HG02623 (cell line): ENCODE data around the gene SLC1A2.
A peak's percentile ranks its signal among the peaks of the same experiment; 100 is the strongest.

ENCODE experiments used
- ATAC-seq: cut with Tn5 transposase; IDR thresholded peaks from one replicate; pipeline ENCODE4 v1.9.1; 2021; ENCODE audit warnings: moderate library complexity; ENCODE audit not compliant: unreplicated experiment

SLC1A2 gene

GRCh38 chr11:35352077-35352888, 67.1 kb downstream of the SLC1A2 start:
- ATAC-seq, result no peak

- no peak for ATAC-seq
Observed at GRCh38 chr11:35349897-35350296, 69.5 kb downstream of the SLC1A2 start.

DNA sequence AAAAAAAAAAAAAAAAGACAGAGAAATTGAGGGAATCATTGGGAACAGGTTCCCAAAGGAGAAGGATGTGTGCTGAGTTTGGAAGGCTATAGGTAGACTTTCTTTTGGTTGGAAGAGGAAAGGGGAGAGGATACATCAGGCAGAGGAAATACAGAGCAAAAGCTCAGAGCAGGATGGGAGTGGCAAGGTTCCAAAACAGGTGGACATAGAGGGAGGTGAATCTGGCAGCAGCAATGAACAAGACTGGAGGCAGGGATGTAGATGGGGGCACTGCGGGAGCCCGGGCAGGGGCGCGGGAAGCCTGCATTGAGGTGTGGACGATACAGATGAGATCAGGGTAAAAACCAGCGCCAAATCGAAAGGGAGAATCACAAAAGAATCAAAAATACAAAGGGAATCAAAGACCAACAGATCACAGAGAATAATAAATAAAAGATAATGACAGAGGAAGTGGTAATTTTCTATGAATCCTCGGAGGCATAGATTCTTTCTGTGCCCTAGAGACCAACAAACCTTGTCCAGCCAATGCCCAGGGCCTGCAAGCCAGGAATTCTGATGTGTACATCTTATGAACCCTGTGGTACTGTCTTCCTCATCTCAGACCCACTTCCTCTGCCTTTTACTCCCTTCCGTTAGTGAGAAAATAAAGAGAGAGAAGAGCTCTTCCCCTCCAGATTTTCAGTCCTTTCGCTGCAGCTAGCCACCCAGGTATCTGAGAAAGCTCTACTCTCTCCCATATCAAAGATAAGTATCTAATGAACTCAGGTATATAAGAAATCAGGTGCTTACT, 70.3 kb downstream of the SLC1A2 start:
- ATAC-seq, result no peak

DNA sequence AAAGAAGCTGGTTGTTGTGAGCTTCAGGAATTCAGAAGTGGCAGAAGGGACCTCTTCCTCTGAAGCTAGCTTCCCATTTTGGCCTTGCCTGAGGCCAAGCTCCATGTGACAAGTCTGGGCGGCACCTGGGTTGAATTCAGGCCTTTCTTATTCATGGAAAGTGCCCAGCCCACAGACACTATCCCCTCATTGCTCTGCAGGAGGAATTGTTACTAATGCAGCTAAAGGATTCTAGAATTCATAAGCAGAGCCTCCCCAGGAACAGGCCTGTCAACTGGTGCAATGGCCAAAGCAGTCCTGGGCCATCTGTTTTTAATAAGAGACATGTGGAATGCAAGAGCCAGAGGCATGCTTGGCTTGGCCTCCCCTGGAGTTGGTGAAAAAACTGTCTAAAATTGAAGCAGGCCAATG, 71.4 kb downstream of the SLC1A2 start:
- ATAC-seq, result no peak

GRCh38 chr11:35347173-35347878, 72.0 kb downstream of the SLC1A2 start:
- no peak for ATAC-seq

GRCh38 chr11:35346472-35347156, 72.7 kb downstream of the SLC1A2 start:
- no peak for ATAC-seq

- ATAC-seq, result peak; percentile 43
Observed at GRCh38 chr11:35344681-35345574, 74.4 kb downstream of the SLC1A2 start.

GRCh38 chr11:35343033-35343598, 76.2 kb downstream of the SLC1A2 start:
- ATAC-seq, result peak; percentile 52

DNA sequence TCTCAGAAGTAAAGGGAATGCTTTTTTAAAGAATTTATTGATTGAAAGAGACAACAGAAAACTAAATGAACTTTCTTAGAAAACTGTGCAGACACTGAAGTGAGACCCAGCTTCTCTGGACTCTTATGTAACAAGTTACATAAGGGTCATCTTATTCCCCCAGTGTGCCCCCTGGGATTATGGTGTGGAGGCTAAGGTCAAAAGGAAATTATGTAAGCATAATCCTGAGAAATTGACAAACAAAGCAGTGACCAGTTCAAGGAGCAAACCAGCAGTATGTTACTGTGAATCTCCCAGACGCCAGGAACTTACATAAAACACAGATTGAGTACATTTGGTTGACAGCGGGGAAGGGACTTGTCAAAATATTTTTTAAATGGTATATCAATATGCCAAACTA, 78.6 kb downstream of the SLC1A2 start:
- ATAC-seq, result no peak

DNA sequence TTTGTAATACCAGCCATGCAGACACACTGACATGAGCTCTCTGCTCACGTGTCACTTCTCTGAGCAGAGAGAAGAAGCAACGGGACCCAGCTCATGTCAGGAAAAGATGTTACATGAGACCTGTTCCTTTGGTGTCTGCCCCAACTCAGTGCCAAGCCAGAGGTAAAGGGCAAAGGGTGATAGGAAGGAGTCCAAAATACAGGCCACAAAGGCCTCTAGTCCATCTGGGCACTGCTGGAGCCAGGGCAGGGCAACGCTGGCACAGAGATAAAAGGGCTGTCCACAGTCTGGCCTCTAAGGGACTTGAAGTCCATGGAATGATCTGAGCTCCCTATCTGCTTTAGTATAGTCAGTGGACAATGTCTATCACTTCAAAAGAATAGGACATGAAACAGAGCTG, 79.3 kb downstream of the SLC1A2 start:
- ATAC-seq, result no peak

- no peak for ATAC-seq
Observed at GRCh38 chr11:35338921-35339320, 80.4 kb downstream of the SLC1A2 start.

GRCh38 chr11:35337914-35338305, 81.4 kb downstream of the SLC1A2 start:
- no peak for ATAC-seq

DNA sequence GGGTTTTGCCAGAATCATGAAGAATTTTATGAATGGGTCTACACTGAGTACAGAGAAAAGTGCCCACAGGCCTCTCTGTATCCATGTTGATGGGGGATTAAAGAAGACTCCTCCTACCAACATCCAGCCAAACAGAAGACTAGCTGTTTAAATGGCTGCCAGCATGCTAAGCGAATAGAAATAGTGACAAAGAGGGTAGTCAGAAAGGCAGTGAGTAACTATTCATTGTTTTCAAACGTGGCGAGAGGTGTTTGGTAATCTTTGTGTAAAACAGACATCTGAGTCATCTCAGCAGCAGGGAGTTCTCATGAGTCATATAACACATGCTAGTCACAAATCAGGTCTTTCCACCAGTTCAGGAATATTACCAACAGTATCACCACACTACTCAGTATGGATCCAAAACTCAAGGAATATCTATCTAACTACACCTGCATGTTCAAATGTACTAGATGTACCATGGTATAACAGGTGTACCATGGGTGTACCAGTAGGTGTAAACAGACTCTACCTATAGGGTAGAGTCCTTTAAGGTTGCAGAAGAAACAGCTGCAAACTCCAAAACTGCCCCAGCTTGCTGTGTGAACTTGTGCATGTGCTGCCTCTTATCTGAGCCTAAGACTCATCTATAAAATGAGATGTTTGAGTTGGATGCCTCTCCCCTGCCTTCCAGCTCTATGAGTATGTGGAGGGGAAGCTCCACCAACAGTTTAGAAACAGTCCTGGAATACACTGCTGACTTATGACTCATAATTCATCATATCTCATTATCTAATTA, 82.0 kb downstream of the SLC1A2 start:
- ATAC-seq, result no peak

- no peak for ATAC-seq
Observed at GRCh38 chr11:35336726-35337125, 82.6 kb downstream of the SLC1A2 start.

GRCh38 chr11:35335226-35335625, 84.1 kb downstream of the SLC1A2 start:
- ATAC-seq, result no peak

GRCh38 chr11:35334385-35335090, 84.8 kb downstream of the SLC1A2 start:
- ATAC-seq, result peak; percentile 44

- ATAC-seq, result no peak
Observed at GRCh38 chr11:35332524-35332923, 86.8 kb downstream of the SLC1A2 start.

DNA sequence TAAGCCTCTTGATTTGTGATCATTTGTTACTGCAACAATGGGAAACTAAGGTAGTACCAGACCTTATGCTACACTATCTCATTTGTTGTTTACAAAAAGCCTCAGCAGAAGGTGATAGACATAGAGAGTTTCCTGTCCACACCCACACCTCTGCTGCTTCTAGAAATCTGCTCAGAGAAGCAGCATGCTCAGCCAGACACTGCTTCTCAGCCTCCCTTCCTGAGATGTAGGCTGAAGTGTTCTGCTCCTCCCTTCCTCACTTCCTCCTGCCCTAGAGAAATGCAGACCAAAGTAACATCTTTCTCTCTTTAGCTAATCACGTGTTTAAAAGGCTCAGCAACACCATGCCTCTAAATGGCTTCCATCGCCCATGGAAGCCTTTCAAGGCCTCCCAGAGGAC, 88.4 kb downstream of the SLC1A2 start:
- peak; percentile 57 for ATAC-seq
